ENCODE measurements around the gene METTL22. TPM values are rescaled to one million over a fixed set of nuclear protein-coding genes. Genes with fewer than 3 reads are reported as not detected.

METTL22 gene
- total RNA-seq, 2 donors from 2014 or later = 16.3 to 56.6 TPM

DNA sequence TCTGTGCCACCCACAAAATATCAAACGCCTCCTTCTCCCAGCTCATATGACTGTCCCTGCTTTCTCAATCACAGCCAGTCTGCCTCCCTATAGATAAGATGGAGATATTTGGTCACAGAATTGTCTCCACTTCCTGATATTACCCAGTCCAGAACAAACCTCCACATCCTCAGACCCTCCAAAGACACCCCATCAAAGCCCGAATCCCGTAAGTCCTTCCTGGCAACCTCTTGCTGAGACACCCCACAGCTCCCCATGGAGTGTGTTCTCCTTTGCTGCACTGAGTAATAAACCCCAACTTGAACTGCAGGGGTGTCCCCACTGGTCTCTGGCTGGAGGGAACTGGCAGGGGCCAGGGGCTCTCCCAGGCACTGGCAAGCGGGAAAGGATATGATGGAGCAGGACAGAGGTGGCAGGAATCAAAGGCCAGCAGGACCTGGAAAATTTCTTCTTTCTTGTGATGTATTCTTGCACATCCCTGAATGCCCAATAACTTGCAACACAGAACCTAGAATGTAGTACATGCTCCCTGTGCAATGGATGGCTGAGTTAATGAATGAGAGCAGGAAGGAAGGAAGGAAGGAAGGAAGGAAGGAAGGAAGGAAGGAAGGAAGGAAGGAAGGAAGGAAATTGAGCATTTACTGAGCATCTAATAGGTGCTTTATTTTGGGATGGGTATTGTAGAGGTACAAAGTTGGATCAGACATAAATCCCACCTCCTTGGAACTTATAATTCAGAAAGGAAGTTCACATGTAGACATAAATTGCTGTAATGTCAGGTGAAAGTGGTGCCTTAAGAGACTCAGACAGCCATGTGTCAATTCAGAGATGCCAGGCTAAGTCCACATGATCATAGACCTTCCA lies 45.1 kb upstream of the METTL22 start:
- Histone ChIP-seq H3K27ac (no peak overlapping the region), H3K4me3 (no peak overlapping the region), H3K27me3 (replicated peaks; ENCODE audit: insufficient read depth) (no peaks in the 10 kb centered on the region), H3K36me3 (no peaks in the 10 kb centered on the region), H3K4me1 (replicated peaks) (no peaks in the 10 kb centered on the region), H3K9me3 (no peaks in the 10 kb centered on the region)
- intact Hi-C loops (cut with DNase I) = loop anchor here (10.0 kb wide), 1 partner anchor 48 kb away; the partner anchor contains the start of gene METTL22
- 93% methylated on average over 4 of the region's 4 CpGs for WGBS
- no peak for DNase-seq (ENCODE audit: low spot score)
- TF ChIP-seq CTCF (IDR thresholded peaks at IDR 0.05) (no peak), POLR2AphosphoS5 (IDR thresholded peaks at IDR 0.05) (no peak), POLR2A (IDR thresholded peaks at IDR 0.05) (no peak)

- Histone ChIP-seq H3K36me3 (no peaks in the 10 kb centered on the region), H3K4me3 (no peak overlapping the region), H3K9me3 (no peaks in the 10 kb centered on the region), H3K27ac (no peak overlapping the region), H3K4me1 (replicated peaks) (no peaks in the 10 kb centered on the region), H3K27me3 (replicated peaks; ENCODE audit: insufficient read depth) (no peaks in the 10 kb centered on the region)
- TF ChIP-seq CTCF (IDR thresholded peaks at IDR 0.05) (no peak), POLR2A (IDR thresholded peaks at IDR 0.05) (no peak)
- no peak for DNase-seq (ENCODE audit: low spot score)
- intact Hi-C loops (cut with DNase I) = loop anchor here (10.0 kb wide), 1 partner anchor 47 kb away; the partner anchor contains the start of gene METTL22
- 70% methylated on average over 10 of the region's 10 CpGs for WGBS
Observed at GRCh38 chr16:8577678-8578304, 43.7 kb upstream of the METTL22 start.

- Histone ChIP-seq H3K4me1 (replicated peaks) (no peaks in the 10 kb centered on the region), H3K27me3 (replicated peaks; ENCODE audit: insufficient read depth) (no peaks in the 10 kb centered on the region), H3K27ac (no peak overlapping the region), H3K4me3 (no peak overlapping the region), H3K36me3 (no peaks in the 10 kb centered on the region), H3K9me3 (no peaks in the 10 kb centered on the region)
- 86% methylated on average over 9 of the region's 9 CpGs for WGBS
- no peak for TF ChIP-seq POLR2AphosphoS5 (IDR thresholded peaks at IDR 0.05)
- TF ChIP-seq POLR2A (IDR thresholded peaks at IDR 0.05) = no peak
- TF ChIP-seq CTCF (IDR thresholded peaks at IDR 0.05) = no peak
- intact Hi-C loops (cut with DNase I) = loop anchor here (10.0 kb wide), 1 partner anchor 45 kb away; the partner anchor contains the start of gene METTL22
- DNase-seq (ENCODE audit: low spot score) = no peak
Observed at GRCh38 chr16:8579559-8579958, 41.9 kb upstream of the METTL22 start.

DNA sequence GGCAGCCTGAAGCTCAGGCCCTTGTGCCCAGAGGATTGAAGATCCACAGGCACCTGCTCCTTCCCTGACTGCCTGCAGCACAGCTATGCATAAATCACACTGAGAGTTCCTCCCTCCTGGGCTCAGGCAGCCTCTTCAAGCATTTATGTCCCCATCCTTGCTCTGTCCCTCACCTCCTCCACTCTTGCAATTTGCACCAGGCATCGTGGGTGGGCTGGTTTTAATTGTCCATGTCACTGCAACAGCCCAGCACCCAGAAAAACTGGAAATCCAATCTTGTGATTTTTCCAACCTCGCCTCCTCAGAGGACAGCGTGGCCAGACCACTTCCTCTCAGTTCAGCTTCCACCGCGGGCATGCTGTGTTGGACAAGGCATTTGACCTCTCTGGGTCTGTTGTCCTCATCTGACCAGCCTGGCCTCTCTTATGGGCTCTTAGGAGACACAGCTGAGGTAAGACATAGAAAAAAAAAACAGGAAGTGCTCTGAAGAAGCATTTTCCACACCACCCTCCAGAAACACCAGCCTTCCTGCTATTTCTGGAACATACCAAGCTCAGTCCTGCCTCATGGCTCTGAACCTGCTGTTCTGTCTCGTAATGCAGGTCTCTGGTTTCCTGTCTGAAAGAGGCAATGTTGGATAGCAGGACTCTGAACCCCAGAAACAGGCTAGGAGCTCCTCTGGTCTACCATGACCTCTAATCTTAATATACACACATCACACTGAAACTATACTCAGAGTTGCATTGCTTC lies 39.5 kb upstream of the METTL22 start:
- intact Hi-C loops (cut with DNase I) = no loop called here
- 27% methylated on average over 6 of the region's 6 CpGs for WGBS
- H3K4me1 ChIP-seq (replicated peaks) = no peaks in the 10 kb centered on the region
- H3K9me3 ChIP-seq = no peaks in the 10 kb centered on the region
- H3K27ac ChIP-seq = no peak overlapping the region
- H3K4me3 ChIP-seq = no peak overlapping the region
- no peaks in the 10 kb centered on the region for H3K36me3 ChIP-seq
- no peaks in the 10 kb centered on the region for H3K27me3 ChIP-seq (replicated peaks; ENCODE audit: insufficient read depth)
- TF ChIP-seq POLR2AphosphoS5 (IDR thresholded peaks at IDR 0.05) (no peak), CTCF (IDR thresholded peaks at IDR 0.05) (no peak), POLR2A (IDR thresholded peaks at IDR 0.05) (no peak)
- DNase-seq (ENCODE audit: low spot score) = no peak

Measured in prostate gland (tissue), 2 donors.